Right lobe of liver (tissue), 6 donors: Measurements from ENCODE around the gene ABLIM2. TPM values are rescaled to one million over a fixed set of nuclear protein-coding genes. Genes with fewer than 3 reads are reported as not detected.

Experiments used
- ATAC-seq, 4 donors: fragments of 200-7000 bp; cut with Tn5 transposase; one replicate each; pipeline ENCODE4 v1.9.1; 2020; ENCODE audit warnings: mild to moderate bottlenecking in 4 of 4, moderate library complexity in 4 of 4
- DNase-seq, 3 donors: peaks; one replicate each; pipeline ENCODE4 v3.0.0-alpha.2; 2020
- H3K27ac ChIP-seq, 3 donors: fragments of 200-600 bp; one replicate each; pipeline ENCODE4 v1.8.0; 2022
- H3K27me3 ChIP-seq, 2 donors: fragments of 200-600 bp; one replicate each; pipeline ENCODE4 v1.8.0; 2022
- H3K36me3 ChIP-seq, 4 donors: fragments of 200-600 bp; sonication (generic) in 1 of 4; one replicate each; pipeline versions ENCODE4 v1.5.1 to v1.8.0; 2017 to 2022; ENCODE audit warnings: control low read depth in 1 of 4
- H3K4me1 ChIP-seq, 4 donors: fragments of 200-600 bp; sonication (generic) in 1 of 4; one replicate each; pipeline versions ENCODE4 v1.5.1 to v1.8.0; 2017 to 2022; ENCODE audit warnings: control low read depth in 1 of 4
- H3K4me3 ChIP-seq, 3 donors: fragments of 200-600 bp; one replicate each; pipeline ENCODE4 v1.8.0; 2022
- H3K9me3 ChIP-seq, 4 donors: fragments of 200-600 bp; sonication (generic) in 1 of 4; one replicate each; pipeline versions ENCODE4 v1.5.1 to v1.8.0; 2017 to 2022; ENCODE audit warnings: control low read depth in 1 of 4
- CTCF ChIP-seq, 4 donors: fragments of 200-600 bp in 3 of 4; fragments of 450-650 bp in 1 of 4; IDR thresholded peaks; one replicate each; pipeline versions ENCODE4 v1.5.1 to v1.8.0; 2016 to 2022; ENCODE audit warnings: antibody characterized with exemption in 4 of 4, mild to moderate bottlenecking in 2 of 4
- POLR2A ChIP-seq: fragments of 450-650 bp; IDR thresholded peaks from one replicate; pipeline ENCODE4 v1.6.1; 2017; ENCODE audit warnings: antibody characterized with exemption, mild to moderate bottlenecking
- WGBS: methylation state at CpG from one replicate; pipeline ENCODE4 v1.1.6; 2018; ENCODE audit warnings: low coverage, low lambda C conversion rate; ENCODE audit not compliant: insufficient coverage; ENCODE audit errors: missing lambda C conversion rate; 5-methylcytosine and 5-hydroxymethylcytosine counted together
- intact Hi-C, 2 donors: fragments of 100-400 bp; cut with DNase I; formaldehyde crosslinking; loops; one replicate each; pipeline versions ENCODE4 v1.11.2 to v1.14.1; 2022
- total RNA-seq, 6 experiments: library from RNA; depleted of rRNA in 2 of 6; stranded (reverse); fragments of >200 nt in 2 of 6; fragmentation: NEBNext Ultra II Directional in 3 of 6; extraction: Animal tissue kit (Norgen Biotek cat#: 25700) in 3 of 6; gene quantifications; one replicate each; pipeline versions ENCODE4 v1.1.0 to v1.2.4, GENCODE V29; 2016 to 2023
- donor health status: DM: no; HTN: yes; CAD: no.
- donor health status: DM: no; HTN: no; CAD: no.
- donor health status: DM: no; HTN: no; CAD: no.
- donor health status: DM: no; HTN: yes; CAD: no.
- donor health status: DM: no; HTN: yes; CAD: no.

The ABLIM2 gene
- total RNA-seq, 6 experiments from 2014 or later: 0.93 to 3.5 (median 2.3) TPM

DNA sequence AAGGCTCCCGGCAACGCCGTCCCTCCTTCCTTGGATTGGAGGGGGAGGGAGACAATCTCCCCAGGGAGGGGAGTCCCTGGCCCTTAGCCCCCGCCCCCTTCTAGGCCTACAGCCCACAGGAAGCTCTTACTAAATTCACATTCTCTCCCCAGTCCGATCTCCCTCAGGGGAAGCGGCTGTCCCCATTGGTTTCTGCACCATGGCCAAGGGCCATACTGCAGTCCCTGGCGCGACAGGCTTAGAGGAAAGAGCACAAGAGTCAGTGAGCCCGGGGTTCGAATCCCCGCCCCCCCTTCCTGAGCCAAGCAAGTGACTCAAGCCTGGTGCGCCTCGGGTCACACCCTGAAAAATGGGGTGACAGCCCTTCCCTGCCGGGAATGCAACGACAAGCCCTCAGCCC is 1.1 kb downstream of the ABLIM2 start:
- 54% methylated on average over 3 of the region's 15 CpGs for WGBS

DNA sequence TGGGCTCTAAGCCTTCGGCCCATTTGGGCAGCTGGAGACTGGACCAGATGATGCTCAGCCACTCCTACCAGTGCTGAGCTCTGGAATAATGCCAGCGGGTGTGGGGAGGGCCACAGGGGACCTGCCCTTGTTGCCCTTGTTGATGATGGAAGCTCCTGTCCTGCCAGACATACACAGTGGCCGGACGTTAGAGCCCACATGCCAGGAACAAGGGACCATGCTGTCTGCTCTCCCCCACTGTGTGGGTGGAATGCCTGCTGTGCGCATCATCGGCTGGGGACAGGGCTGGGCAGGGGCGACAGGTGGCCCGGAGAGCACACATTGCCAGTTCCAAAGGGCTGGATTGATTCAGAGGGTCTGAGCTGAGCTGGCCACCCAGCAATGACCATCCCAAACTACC is 2.0 kb downstream of the ABLIM2 start:
- Histone ChIP-seq H3K4me1 (peaks cover 0 to 16% (median 0%) of the 10 kb centered on the region in 4 donors), H3K27me3 (no peaks in the 10 kb centered on the region), H3K4me3 (no peak overlapping the region), H3K9me3 (no peaks in the 10 kb centered on the region), H3K27ac (no peak overlapping the region), H3K36me3 (no peaks in the 10 kb centered on the region)
- WGBS: 60% methylated on average over 1 of the region's 8 CpGs
- DNase-seq (no peak), ATAC-seq (no peak)
- TF ChIP-seq CTCF (IDR thresholded peaks at IDR 0.05) (no peak), POLR2A (no peak)
- intact Hi-C loops: loop anchor here in 1 of 2 donors (10.0 kb wide), 1 partner anchor 102 kb away; no protein-coding TSS in a partner anchor

More for the DNA sequence above, 1.1 kb downstream of the ABLIM2 start:
- no peak for TF ChIP-seq POLR2A
- no peak for TF ChIP-seq CTCF (IDR thresholded peaks at IDR 0.05)
- Histone ChIP-seq H3K27ac (no peak overlapping the region), H3K9me3 (no peaks in the 10 kb centered on the region), H3K4me1 (peaks cover 0 to 16% (median 0%) of the 10 kb centered on the region in 4 donors), H3K27me3 (no peaks in the 10 kb centered on the region), H3K36me3 (no peaks in the 10 kb centered on the region), H3K4me3 (peak overlapping the region; percentile 52 to 75 (median 67))
- ATAC-seq: no peak
- DNase-seq: peak in 1 of 3 donors; percentile 59
- intact Hi-C loops: loop anchor here in 1 of 2 donors (10.0 kb wide), 1 partner anchor 103 kb away; no protein-coding TSS in a partner anchor

- H3K9me3 ChIP-seq: no peaks in the 10 kb centered on the region
- no peak overlapping the region for H3K27ac ChIP-seq
- no peak overlapping the region for H3K4me3 ChIP-seq
- no peaks in the 10 kb centered on the region for H3K36me3 ChIP-seq
- 93% methylated on average over 10 of the region's 14 CpGs for WGBS
- ATAC-seq (no peak), DNase-seq (no peak)
- H3K27me3 ChIP-seq: no peaks in the 10 kb centered on the region
- TF ChIP-seq POLR2A (no peak), CTCF (IDR thresholded peaks at IDR 0.05) (no peak)
- peaks cover 0 to 16% (median 0%) of the 10 kb centered on the region in 4 donors for H3K4me1 ChIP-seq
- intact Hi-C loops: loop anchor here in 1 of 2 donors (10.0 kb wide), 1 partner anchor 101 kb away; no protein-coding TSS in a partner anchor
These were observed 2.8 kb downstream of the ABLIM2 start for GRCh38 chr4:8155660-8156421.

DNA sequence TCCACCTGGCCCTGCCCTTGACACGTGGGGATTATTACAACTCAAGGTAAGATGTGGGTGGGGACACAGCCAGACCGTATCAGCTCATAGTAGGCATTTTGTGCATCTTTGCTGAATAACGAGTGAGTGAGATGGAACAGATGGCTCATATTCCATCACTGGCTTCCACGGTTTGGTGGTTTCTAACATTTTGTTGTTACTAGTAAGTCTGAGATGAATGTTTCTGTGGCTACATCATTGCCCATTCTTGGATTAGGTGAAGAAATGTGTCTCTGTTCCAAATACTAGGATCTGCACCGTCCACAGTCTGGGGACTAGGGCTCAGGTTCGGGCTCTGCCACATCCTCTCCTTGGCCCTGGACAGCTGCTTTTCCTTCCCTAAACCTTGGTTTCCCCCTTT is 3.6 kb downstream of the ABLIM2 start:
- ATAC-seq (no peak), DNase-seq (no peak)
- no peak overlapping the region for H3K4me3 ChIP-seq
- no peak overlapping the region for H3K27ac ChIP-seq
- TF ChIP-seq CTCF (IDR thresholded peaks at IDR 0.05) (no peak), POLR2A (no peak)
- intact Hi-C loops: loop anchor here in 1 of 2 donors (10.0 kb wide), 1 partner anchor 100 kb away; no protein-coding TSS in a partner anchor
- H3K9me3 ChIP-seq: no peaks in the 10 kb centered on the region
- H3K4me1 ChIP-seq: peaks cover 0 to 16% (median 0%) of the 10 kb centered on the region in 4 donors
- 62% methylated on average over 4 of the region's 6 CpGs for WGBS
- H3K36me3 ChIP-seq: no peaks in the 10 kb centered on the region
- no peaks in the 10 kb centered on the region for H3K27me3 ChIP-seq
